Brain pericyte (primary cell): ENCODE results near the gene ZNF341.
"Not testable (repeated sequence)": the region's sequence is repeated elsewhere in the genome, so short reads cannot be mapped to it uniquely, and the experiment has no call there.

Source experiments
- DNase-seq: peaks from one replicate; pipeline ENCODE4 v3.0.0-alpha.2; 2012; ENCODE audit warnings: low read depth, low spot score

Gene ZNF341

GRCh38 chr20:33770005-33770404 lies 38.2 kb downstream of the ZNF341 start:
- no peak for DNase-seq

- DNase-seq: no peak
Observed at GRCh38 chr20:33771938-33772337, 40.1 kb downstream of the ZNF341 start.

GRCh38 chr20:33772439-33772838 lies 40.6 kb downstream of the ZNF341 start:
- DNase-seq: no peak

- no peak for DNase-seq
Observed at GRCh38 chr20:33773412-33774089, 41.8 kb downstream of the ZNF341 start.

GRCh38 chr20:33777816-33778215 lies 46.0 kb downstream of the ZNF341 start:
- no peak for DNase-seq

GRCh38 chr20:33781133-33781532 lies 49.3 kb downstream of the ZNF341 start:
- no peak for DNase-seq

GRCh38 chr20:33781945-33782344 lies 50.1 kb downstream of the ZNF341 start:
- DNase-seq: no peak

GRCh38 chr20:33783256-33783655 lies 51.5 kb downstream of the ZNF341 start:
- no peak for DNase-seq

- DNase-seq: no peak
Observed at GRCh38 chr20:33783818-33784217, 52.0 kb downstream of the ZNF341 start.

- no peak for DNase-seq
Observed at GRCh38 chr20:33784225-33784624, 52.4 kb downstream of the ZNF341 start.

- DNase-seq: no peak
Observed at GRCh38 chr20:33785503-33785902, 53.7 kb downstream of the ZNF341 start.

- DNase-seq: no peak
Observed at GRCh38 chr20:33787253-33787891, 55.6 kb downstream of the ZNF341 start.

- DNase-seq: no peak
Observed at GRCh38 chr20:33788351-33789049, 56.7 kb downstream of the ZNF341 start.

GRCh38 chr20:33789109-33789857 lies 57.5 kb downstream of the ZNF341 start:
- no peak for DNase-seq

- no peak for DNase-seq
Observed at GRCh38 chr20:33789858-33790182, 58.0 kb downstream of the ZNF341 start.

GRCh38 chr20:33790566-33790965 lies 58.8 kb downstream of the ZNF341 start:
- DNase-seq: no peak

- no peak for DNase-seq
Observed at GRCh38 chr20:33791021-33791420, 59.2 kb downstream of the ZNF341 start.

GRCh38 chr20:33791540-33791939 lies 59.7 kb downstream of the ZNF341 start:
- DNase-seq: no peak

- DNase-seq: no peak
Observed at GRCh38 chr20:33791959-33792597, 60.3 kb downstream of the ZNF341 start.

GRCh38 chr20:33792598-33792989 lies 60.8 kb downstream of the ZNF341 start:
- not testable (repeated sequence) for DNase-seq

- no peak for DNase-seq
Observed at GRCh38 chr20:33793011-33793931, 61.5 kb downstream of the ZNF341 start.
